HPDE6-E6E7 (cell line): ENCODE data around the gene ST6GALNAC5.
"Not testable (repeated sequence)": the region's sequence is repeated elsewhere in the genome, so short reads cannot be mapped to it uniquely, and the experiment has no call there.

ENCODE experiments used
- DNase-seq: peaks from one replicate; pipeline ENCODE4 v3.0.0; 2011; ENCODE audit warnings: missing footprints; ENCODE audit errors: extremely low spot score

ST6GALNAC5 gene

DNA sequence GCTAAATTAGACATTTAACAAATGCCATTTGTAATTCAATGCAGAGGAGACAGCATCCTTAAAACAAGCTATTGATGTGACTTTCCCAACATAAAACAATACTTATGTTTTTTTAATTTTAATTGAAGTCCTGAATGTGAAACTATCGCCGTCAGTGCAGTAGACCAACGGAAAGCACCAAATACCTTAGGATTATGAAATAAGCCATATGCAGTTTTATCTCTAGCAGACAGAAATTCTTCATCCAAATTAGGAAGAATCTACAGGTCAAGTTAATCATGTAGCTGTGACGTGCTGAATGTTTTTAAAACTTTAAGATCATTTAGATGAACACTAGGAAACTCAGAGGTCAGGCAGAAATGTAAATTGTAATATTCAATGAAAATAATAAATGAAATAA, 714 bp upstream of the ST6GALNAC5 start:
- DNase-seq, result no peak

GRCh38 chr1:76868154-76868882, 1.0 kb downstream of the ST6GALNAC5 start:
- DNase-seq, result no peak

DNA sequence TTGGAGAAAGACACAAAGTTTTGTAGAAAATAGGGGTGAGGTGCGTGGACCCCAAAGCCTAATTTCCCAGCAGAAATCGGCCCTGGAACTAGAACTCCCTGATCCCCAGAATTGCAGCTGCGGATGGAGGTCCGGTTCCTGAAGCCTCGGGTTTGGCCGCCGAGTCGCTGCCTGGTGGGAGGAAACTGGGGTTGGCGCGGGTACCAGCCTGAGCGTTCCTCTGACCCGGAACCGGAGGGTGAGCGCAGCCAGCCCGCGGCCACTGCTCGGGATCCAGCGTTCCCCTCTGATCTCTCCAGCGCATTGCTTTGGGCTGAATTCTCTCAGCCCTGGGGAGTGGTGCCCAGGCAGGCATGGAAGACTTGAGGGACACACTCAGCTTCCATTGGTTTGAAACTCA, 1.6 kb downstream of the ST6GALNAC5 start:
- no peak for DNase-seq

GRCh38 chr1:76870037-76870436, 2.8 kb downstream of the ST6GALNAC5 start:
- DNase-seq, result no peak

- no peak for DNase-seq
These were observed 4.2 kb downstream of the ST6GALNAC5 start for GRCh38 chr1:76871355-76871974.

- no peak for DNase-seq
These were observed 5.7 kb downstream of the ST6GALNAC5 start for GRCh38 chr1:76872944-76873343.

- DNase-seq, result no peak
These were observed 9.5 kb downstream of the ST6GALNAC5 start for GRCh38 chr1:76876655-76877395.

- DNase-seq, result not testable (repeated sequence)
These were observed 11.7 kb downstream of the ST6GALNAC5 start for GRCh38 chr1:76879014-76879413.

- no peak for DNase-seq
These were observed 14.5 kb downstream of the ST6GALNAC5 start for GRCh38 chr1:76881762-76882161.

DNA sequence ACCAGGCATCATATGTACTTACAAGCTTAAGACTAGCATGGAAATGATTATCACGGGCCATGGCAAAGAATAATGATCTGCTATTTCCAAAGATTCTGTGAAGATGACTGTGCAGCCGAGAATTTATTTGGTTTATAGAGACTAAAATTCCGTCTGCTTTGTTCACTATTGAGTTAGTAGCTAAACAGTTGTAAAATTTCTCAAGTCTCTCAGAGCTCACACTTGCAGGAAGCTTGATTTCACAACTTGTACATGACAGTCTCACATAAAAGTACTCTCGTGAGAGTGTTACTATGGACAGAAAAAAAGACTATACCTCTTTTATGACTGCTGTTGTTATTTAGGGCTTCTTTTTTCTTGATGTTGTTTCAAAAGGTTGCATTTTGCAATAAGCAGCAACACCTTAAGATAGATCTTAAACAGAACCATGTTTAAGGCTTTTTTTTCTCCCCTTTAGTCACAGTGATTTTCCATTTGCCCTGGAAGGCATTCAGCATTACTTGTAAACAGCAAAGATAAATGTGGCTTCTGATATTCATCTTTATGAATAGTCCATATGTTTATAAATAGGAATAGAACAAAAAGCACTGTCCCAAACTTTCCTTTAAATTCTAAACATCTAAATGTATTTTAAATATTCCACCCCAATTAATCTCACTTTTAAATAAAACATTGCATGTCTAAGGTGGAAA, 24.8 kb downstream of the ST6GALNAC5 start:
- DNase-seq, result no peak

GRCh38 chr1:76892675-76893074, 25.4 kb downstream of the ST6GALNAC5 start:
- no peak for DNase-seq

DNA sequence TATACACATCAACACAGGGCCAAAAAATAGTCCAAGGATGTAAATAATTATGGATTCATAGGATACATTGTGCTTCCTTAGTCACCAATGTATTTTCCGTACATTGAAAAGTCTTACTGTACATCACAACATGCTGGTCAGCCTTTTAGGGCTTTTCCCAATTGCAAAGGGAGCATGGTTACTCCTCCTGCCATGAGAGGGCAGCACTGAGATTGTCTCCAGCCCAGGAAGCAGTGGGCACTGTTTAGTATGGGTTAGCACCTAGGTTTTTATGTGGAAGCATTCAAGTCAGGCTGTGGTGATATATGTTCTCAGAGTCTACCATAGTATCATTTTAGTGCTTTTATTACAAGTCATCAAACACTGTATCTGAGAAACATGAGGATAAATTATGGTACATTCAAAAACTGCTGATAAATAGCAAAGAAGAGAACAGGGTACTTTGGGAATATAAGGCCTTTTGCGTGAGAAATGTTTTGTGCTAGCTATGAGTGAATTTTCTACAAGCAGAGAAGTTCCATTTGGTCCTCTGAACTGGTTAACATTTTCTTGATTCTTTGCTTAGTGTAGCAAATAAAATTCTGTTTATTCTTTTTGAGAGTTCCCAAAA, 34.0 kb downstream of the ST6GALNAC5 start:
- peak; percentile 46 for DNase-seq

GRCh38 chr1:76905876-76906595, 38.8 kb downstream of the ST6GALNAC5 start:
- no peak for DNase-seq

DNA sequence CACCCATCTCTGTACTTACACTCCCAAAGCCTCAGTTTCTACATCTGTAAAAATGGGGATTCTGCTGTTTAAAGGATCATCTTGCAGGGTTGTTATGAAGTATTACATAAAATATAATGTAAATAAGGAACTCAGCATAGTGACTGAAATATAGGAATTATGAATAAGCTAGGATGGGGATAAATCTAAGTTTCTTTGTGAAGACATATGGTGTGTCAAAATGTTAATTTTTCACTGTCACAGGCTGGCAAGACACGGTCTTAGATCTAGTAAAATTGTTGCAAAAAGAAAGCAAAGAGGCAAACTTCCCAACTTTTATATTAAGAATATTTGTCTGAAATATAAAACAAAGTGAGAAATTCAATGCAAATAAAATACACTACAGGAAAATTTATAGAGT, 42.0 kb downstream of the ST6GALNAC5 start:
- no peak for DNase-seq

- DNase-seq, result no peak
These were observed 51.8 kb downstream of the ST6GALNAC5 start for GRCh38 chr1:76919085-76919484.

DNA sequence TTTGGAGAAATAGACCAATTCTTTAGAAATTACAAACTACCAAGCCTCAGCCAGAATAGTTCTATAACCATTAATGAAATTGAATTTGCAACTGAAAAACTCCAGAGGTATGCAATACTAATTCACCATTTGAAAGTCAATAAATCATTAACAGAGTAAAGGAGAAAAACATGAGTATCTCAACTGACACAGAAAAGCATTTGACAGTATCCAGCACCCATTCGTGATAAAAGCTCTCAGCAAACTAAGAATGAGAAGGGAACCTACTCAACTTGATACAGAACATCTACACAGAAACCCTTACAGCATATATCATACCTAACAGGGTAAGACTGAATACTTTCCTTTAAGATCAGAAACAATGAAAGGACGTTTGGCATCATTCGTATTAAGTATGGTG, 54.3 kb downstream of the ST6GALNAC5 start:
- DNase-seq, result no peak

DNA sequence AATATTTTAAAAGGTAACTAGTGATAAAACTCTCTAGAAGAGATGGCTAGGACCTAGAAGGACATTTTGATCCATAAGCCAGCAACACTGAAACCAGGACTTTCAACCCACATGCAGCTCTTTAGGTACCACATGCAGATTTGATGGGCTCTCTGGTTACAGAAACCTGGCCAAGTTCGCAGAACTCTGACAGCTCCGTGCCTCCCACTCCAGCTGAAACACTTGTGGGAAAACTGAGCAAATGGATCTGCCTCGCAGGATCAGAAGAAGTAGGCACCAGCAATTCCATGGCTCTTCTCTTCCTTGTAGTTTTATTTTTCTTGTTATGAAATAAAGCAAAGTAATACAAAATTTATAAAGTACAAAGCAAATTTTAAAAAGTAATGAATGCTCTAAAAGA, 58.5 kb downstream of the ST6GALNAC5 start:
- DNase-seq, result no peak

DNA sequence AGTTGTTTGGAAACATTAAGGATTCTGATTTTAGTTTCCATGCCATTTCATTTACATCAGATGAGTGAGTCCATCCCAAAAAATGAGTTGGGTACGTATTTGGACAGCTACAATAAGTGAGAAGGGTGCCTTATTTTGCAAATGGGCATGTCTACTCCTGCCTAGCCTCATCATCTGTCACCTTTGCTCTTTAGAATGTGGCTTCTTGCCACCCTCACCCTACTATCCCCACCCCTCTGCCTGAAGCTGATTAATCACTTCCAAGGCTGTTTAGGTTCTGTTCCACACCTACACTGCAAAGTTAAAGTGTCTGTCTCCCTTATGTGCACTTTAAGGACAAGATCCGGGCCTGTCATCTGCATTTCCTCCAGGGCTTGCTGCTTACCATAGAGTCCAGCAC, 61.2 kb downstream of the ST6GALNAC5 start:
- DNase-seq, result no peak

- no peak for DNase-seq
These were observed 61.9 kb downstream of the ST6GALNAC5 start for GRCh38 chr1:76929136-76929535.

GRCh38 chr1:76933847-76934815, 66.9 kb downstream of the ST6GALNAC5 start:
- DNase-seq, result no peak
